SHP77 treated with DMSO at 0.1 percent for 48 hours (cell line): ENCODE measurements around the gene LRMDA.

Source experiments
- DNase-seq: peaks from one replicate; lab custom pipeline; 2025; lab: John Stamatoyannopoulos, UW

The LRMDA gene

GRCh38 chr10:76278811-76279460 is 847.5 kb downstream of the LRMDA start:
- no peak for DNase-seq

GRCh38 chr10:76281659-76282058 is 850.2 kb downstream of the LRMDA start:
- no peak for DNase-seq

- peak; percentile 78 for DNase-seq
Observed at GRCh38 chr10:76282061-76283025, 850.9 kb downstream of the LRMDA start.

GRCh38 chr10:76284351-76284750 is 852.9 kb downstream of the LRMDA start:
- DNase-seq, result no peak

- no peak for DNase-seq
Observed at GRCh38 chr10:76285012-76285411, 853.6 kb downstream of the LRMDA start.

- DNase-seq, result no peak
Observed at GRCh38 chr10:76285515-76285914, 854.1 kb downstream of the LRMDA start.

GRCh38 chr10:76286536-76286935 is 855.1 kb downstream of the LRMDA start:
- DNase-seq, result no peak

- no peak for DNase-seq
Observed at GRCh38 chr10:76287856-76288255, 856.4 kb downstream of the LRMDA start.

GRCh38 chr10:76291175-76291574 is 859.8 kb downstream of the LRMDA start:
- no peak for DNase-seq

GRCh38 chr10:76291885-76292284 is 860.5 kb downstream of the LRMDA start:
- DNase-seq, result no peak

GRCh38 chr10:76296957-76297356 is 865.5 kb downstream of the LRMDA start:
- no peak for DNase-seq

- no peak for DNase-seq
Observed at GRCh38 chr10:76297358-76297757, 865.9 kb downstream of the LRMDA start.

- DNase-seq, result peak; percentile 46
Observed at GRCh38 chr10:76297780-76298281, 866.4 kb downstream of the LRMDA start.

GRCh38 chr10:76298329-76298728 is 866.9 kb downstream of the LRMDA start:
- no peak for DNase-seq

- no peak for DNase-seq
Observed at GRCh38 chr10:76299501-76299900, 868.1 kb downstream of the LRMDA start.

- no peak for DNase-seq
Observed at GRCh38 chr10:76301211-76301610, 869.8 kb downstream of the LRMDA start.

- DNase-seq, result no peak
Observed at GRCh38 chr10:76301950-76302349, 870.5 kb downstream of the LRMDA start.

GRCh38 chr10:76302481-76302880 is 871.1 kb downstream of the LRMDA start:
- DNase-seq, result no peak

GRCh38 chr10:76302961-76303630 is 871.7 kb downstream of the LRMDA start:
- DNase-seq, result no peak

- DNase-seq, result peak; percentile 72
Observed at GRCh38 chr10:76303682-76304316, 872.4 kb downstream of the LRMDA start.

GRCh38 chr10:76305930-76306615 is 874.6 kb downstream of the LRMDA start:
- no peak for DNase-seq
